Suprapubic skin (tissue), 4 donors: ENCODE results near the gene FLT3LG.

Source experiments
- EP300 ChIP-seq: sonication (generic); formaldehyde crosslinking; IDR thresholded peaks from one replicate; pipeline ENCODE4 v1.6.1; 2017; ENCODE audit warnings: antibody characterized with exemption
- POLR2AphosphoS5 ChIP-seq, 3 donors: sonication (generic); formaldehyde crosslinking; IDR thresholded peaks; one replicate each; pipeline ENCODE4 v1.6.1; 2017; ENCODE audit warnings: antibody characterized with exemption in 3 of 3

DNA sequence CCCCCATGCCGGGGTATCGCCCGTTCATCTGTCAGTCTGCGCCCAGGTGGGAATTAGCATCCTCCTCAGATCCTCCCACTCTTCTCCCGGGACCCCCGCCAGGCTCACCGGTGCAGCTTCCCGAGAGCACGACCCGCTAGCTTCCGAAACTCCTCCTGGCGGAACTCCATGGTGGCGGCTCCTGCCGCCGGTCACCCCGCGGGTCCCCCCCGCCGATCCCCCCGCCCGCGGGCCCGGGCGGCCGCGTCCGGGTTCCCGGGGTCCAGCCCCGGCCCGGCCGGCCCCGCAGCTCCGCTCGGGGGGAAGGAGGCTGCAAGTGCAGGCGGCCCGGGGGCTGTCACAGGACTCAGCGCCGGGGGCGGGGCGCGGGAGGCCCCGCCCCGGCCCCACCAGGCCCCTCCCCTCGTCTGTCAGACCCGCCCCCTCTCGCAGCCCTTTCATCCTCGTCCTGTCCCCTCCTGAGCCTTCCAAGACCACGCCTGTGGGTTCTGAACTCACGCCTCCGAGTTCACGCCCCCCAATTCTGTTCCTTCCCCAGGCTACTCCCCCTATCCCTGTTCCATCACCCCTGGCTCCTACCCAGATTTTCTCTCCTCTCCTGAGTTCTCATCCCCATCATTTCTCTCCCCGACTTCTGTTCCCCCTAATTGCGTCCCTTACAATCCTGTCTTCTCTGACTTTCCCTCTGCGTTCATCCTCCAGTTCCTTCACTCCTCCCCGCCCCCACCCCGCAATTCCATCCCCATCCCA lies 32.6 kb upstream of the FLT3LG start, which contains the start of gene SLC17A7:
- TF ChIP-seq POLR2AphosphoS5 (IDR thresholded peaks at IDR 0.05) (no peak), EP300 (no peak)
